ENCODE measurements around the gene GPX4. TPM values are rescaled to one million over a fixed set of nuclear protein-coding genes. Genes with fewer than 3 reads are reported as not detected.

Gene GPX4
- total and polyA plus RNA-seq, 2 donors (not counting 1 experiment from before 2014, with no cell fraction given) = 213 to 317 TPM

DNA sequence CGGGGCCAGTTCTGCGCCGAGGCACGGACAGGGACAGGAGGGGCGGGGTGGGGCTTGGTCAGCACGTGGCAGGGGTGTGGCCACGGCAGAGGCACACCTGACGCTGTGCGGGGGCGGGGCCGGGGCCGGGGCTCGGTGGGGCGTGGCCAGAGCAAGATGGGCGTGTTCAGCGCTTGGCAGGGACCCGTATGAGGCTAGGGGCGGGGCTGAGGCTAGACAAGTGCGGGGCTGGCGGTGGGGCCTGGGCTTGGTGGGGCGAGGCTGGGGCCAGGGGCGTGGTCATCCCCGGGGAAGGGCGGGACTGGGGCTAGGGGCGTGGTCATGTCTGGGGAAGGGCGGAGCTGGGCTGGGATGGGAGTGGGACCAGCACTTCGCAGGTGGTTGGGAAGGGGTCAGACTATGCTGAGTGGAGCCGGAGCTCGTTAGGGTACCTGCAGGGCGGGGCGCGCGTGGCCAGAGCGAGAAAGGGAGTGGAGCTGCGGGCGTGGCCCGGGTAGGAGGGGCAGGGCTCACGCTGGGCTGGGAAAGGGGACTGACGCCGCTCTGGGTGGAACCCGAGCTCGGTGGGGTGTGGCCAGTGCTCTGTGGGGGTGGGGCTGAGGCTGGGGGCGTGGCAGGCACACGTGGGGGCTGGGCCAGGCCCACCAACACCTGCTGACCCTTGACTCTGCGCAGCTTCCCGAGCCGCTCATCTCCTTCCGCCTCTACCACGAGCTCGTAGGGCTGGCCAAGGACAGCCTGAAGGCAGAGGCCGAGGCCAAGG, 21.4 kb upstream of the GPX4 start:
- peaks cover 39% of the 10 kb centered on the region for H3K79me2 ChIP-seq (ENCODE audit: control insufficient read depth, insufficient read depth, low read length)
- POLR2A ChIA-PET = interaction anchor here (0.5 to 8.4 kb wide), 8 partner anchors 8 to 185 kb away, joined by 3 to 97 read pairs (median 6); partner anchors contain the start of genes ARHGAP45, RNU6-2 and TMEM259
- peak overlapping the region; percentile 18 to 30 for H3K27ac ChIP-seq (ENCODE audit: low read length in 2 of 2)
- WGBS (ENCODE audit: insufficient coverage) = 80% methylated on average over 49 of the region's 51 CpGs
- H3K27me3 ChIP-seq (replicated peaks in 1 of 4; ENCODE audit: control extremely low read depth in 1 of 4, control insufficient read depth in 3 of 4, insufficient read depth in 4 of 4, low read length in 3 of 4) = no peaks in the 10 kb centered on the region
- DNase-seq = peak; percentile 77
- Mint-ChIP-seq H3K9me3 (ENCODE audit: insufficient read depth) (no peaks in the 10 kb centered on the region), H3K4me3 (peak overlapping the region; percentile 13), H3K4me1 (peaks cover 34% of the 10 kb centered on the region), H3K27ac (peak overlapping the region; percentile 79), H3K27me3 (no peaks in the 10 kb centered on the region)
- ATAC-seq (ENCODE audit: low read depth) = peak; percentile 67
- no peaks in the 10 kb centered on the region for H3K9me3 ChIP-seq (ENCODE audit: control extremely low read depth in 1 of 3, control insufficient read depth in 2 of 3, insufficient read depth in 1 of 3, low read length in 2 of 3)
- intact Hi-C loops (cut with micrococcal nuclease) = no loop called here
- H3K9ac ChIP-seq (ENCODE audit: low read length) = no peak overlapping the region
- H3K36me3 ChIP-seq (replicated peaks in 1 of 2; ENCODE audit: control extremely low read depth in 1 of 2, control insufficient read depth in 1 of 2, extremely low read depth in 1 of 2, insufficient read depth in 2 of 2, low read length in 1 of 2) = peaks cover 0 to 91% of the 10 kb centered on the region in 2 experiments
- peaks cover 94% of the 10 kb centered on the region for H4K20me1 ChIP-seq (ENCODE audit: control insufficient read depth, insufficient read depth, low read length, poor library complexity, severe bottlenecking)
- peak overlapping the region; percentile 3 for H3K4me2 ChIP-seq (replicated peaks; ENCODE audit: low read depth, low read length, poor library complexity, severe bottlenecking)
- TF ChIP-seq, protein P1, sequence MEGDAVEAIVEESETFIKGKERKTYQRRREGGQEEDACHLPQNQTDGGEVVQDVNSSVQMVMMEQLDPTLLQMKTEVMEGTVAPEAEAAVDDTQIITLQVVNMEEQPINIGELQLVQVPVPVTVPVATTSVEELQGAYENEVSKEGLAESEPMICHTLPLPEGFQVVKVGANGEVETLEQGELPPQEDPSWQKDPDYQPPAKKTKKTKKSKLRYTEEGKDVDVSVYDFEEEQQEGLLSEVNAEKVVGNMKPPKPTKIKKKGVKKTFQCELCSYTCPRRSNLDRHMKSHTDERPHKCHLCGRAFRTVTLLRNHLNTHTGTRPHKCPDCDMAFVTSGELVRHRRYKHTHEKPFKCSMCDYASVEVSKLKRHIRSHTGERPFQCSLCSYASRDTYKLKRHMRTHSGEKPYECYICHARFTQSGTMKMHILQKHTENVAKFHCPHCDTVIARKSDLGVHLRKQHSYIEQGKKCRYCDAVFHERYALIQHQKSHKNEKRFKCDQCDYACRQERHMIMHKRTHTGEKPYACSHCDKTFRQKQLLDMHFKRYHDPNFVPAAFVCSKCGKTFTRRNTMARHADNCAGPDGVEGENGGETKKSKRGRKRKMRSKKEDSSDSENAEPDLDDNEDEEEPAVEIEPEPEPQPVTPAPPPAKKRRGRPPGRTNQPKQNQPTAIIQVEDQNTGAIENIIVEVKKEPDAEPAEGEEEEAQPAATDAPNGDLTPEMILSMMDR (IDR thresholded peaks at IDR 0.05) = no peak
- no peak for TF ChIP-seq EZH2 (IDR thresholded peaks at IDR 0.05; ENCODE audit: borderline replicate concordance, insufficient read depth, low read depth, low read length, poor library complexity, severe bottlenecking)
- CTCF ChIA-PET = interaction anchor here (1.7 kb wide), 1 partner anchor 18 kb away, joined by 8 read pairs; no protein-coding TSS in a partner anchor
- no peak overlapping the region for H2AFZ ChIP-seq (ENCODE audit: insufficient read depth, low read depth, low read length, poor library complexity, severe bottlenecking)
- H3K4me3 ChIP-seq (ENCODE audit: control extremely low read depth in 1 of 5, extremely low read depth in 1 of 5, insufficient read depth in 1 of 5, low read depth in 2 of 5, low read length in 4 of 5) = no peak overlapping the region
- H3K4me1 ChIP-seq (ENCODE audit: control insufficient read depth in 2 of 2, insufficient read depth in 2 of 2, low read length in 2 of 2) = peaks cover 33 to 67% of the 10 kb centered on the region in 2 donors
